Astrocyte (in vitro differentiated cells and primary cell): ENCODE results near the gene FLRT1.

Experiments used
- CTCF ChIP-seq: IDR thresholded peaks from 2 replicates; pipeline ENCODE4 v1.5.1; 2011; ENCODE audit warnings: low read depth, mild to moderate bottlenecking, inconsistent platforms, low read length, moderate library complexity; ENCODE audit not compliant: insufficient read depth
- EZH2 ChIP-seq: IDR thresholded peaks from 2 replicates; pipeline ENCODE4 v1.6.1; 2012; ENCODE audit warnings: mild to moderate bottlenecking, low read length, inconsistent platforms; ENCODE audit not compliant: insufficient read depth

GRCh38 chr11:64051297-64051696, 15.6 kb downstream of the FLRT1 start:
- TF ChIP-seq CTCF (no peak), EZH2 (no peak)
